Heart left ventricle (tissue), 16 donors: ENCODE results near the gene TLX2. TPM values are rescaled to one million over a fixed set of nuclear protein-coding genes. Genes with fewer than 3 reads are reported as not detected.

Experiments used
- ATAC-seq, 4 donors: fragments of 200-7000 bp; cut with Tn5 transposase; one replicate each; pipeline ENCODE4 v1.9.1; 2020 to 2022; ENCODE audit warnings: moderate library complexity in 4 of 4, mild to moderate bottlenecking in 3 of 4, moderate number of reproducible peaks in 1 of 4
- DNase-seq, 5 donors: peaks; one replicate each; pipeline ENCODE4 v3.0.0-alpha.2; 2020
- H3K27ac ChIP-seq, 12 donors: fragments of 200-600 bp; sonication (generic) in 4 of 12; one replicate each; pipeline versions ENCODE4 v1.5.0 to v1.8.0; 2016 to 2022; ENCODE audit warnings: mild to moderate bottlenecking in 2 of 12
- H3K27me3 ChIP-seq, 9 donors: fragments of 200-600 bp; sonication (generic) in 2 of 9; one replicate each; pipeline versions ENCODE4 v1.5.1 to v1.8.0; 2016 to 2022; ENCODE audit warnings: mild to moderate bottlenecking in 3 of 9
- H3K36me3 ChIP-seq, 9 donors: fragments of 200-600 bp; sonication (generic) in 2 of 9; one replicate each; pipeline versions ENCODE4 v1.5.0 to v1.8.0; 2018 to 2022; ENCODE audit warnings: mild to moderate bottlenecking in 2 of 9
- H3K4me1 ChIP-seq, 12 donors: fragments of 200-600 bp; sonication (generic) in 4 of 12; one replicate each; pipeline versions ENCODE4 v1.5.0 to v1.8.0; 2016 to 2022; ENCODE audit warnings: mild to moderate bottlenecking in 3 of 12
- H3K4me3 ChIP-seq, 12 donors: fragments of 200-600 bp; sonication (generic) in 4 of 12; one replicate each; pipeline versions ENCODE4 v1.5.0 to v1.8.0; 2017 to 2022; ENCODE audit warnings: mild to moderate bottlenecking in 9 of 12, moderate library complexity in 4 of 12
- H3K9me3 ChIP-seq, 12 donors: fragments of 200-600 bp; sonication (generic) in 4 of 12; one replicate each; pipeline versions ENCODE4 v1.5.0 to v1.8.0; 2016 to 2022; ENCODE audit warnings: mild to moderate bottlenecking in 1 of 12
- CTCF ChIP-seq, 12 donors: fragments of 200-600 bp; sonication (generic) in 4 of 12; IDR thresholded peaks; one replicate each; pipeline versions ENCODE4 v1.5.0 to v1.8.0; 2018 to 2022; ENCODE audit warnings: antibody characterized with exemption in 12 of 12, mild to moderate bottlenecking in 5 of 12
- POLR2A ChIP-seq, 2 donors: fragments of 450-650 bp; IDR thresholded peaks; one replicate each; pipeline ENCODE4 v1.6.1; 2017; ENCODE audit warnings: antibody characterized with exemption in 2 of 2, mild to moderate bottlenecking in 2 of 2, moderate library complexity in 2 of 2
- WGBS, 4 donors: extraction: QIAGEN DNeasy Blood & Tissue Kit in 2 of 4; methylation state at CpG; one replicate each; pipeline versions ENCODE4 v1.1.5 to v1.1.7; 2013 to 2018; 5-methylcytosine and 5-hydroxymethylcytosine counted together
- intact Hi-C, 10 donors: fragments of 100-400 bp; cut with DNase I; formaldehyde crosslinking; loops; one replicate each; pipeline versions ENCODE4 v1.11.1 to v1.14.2; 2022
- polyA plus RNA-seq, 2 donors: library from polyadenylated mRNA; stranded (reverse); fragments of 200-250 nt; gene quantifications; one replicate each; pipeline ENCODE4 v1.2.3, GENCODE V29; 2013
- total RNA-seq, 9 donors: library from RNA; depleted of rRNA in 2 of 9; stranded (reverse); fragments of >200 nt in 2 of 9; fragmentation: NEBNext Ultra II Directional in 3 of 9; extraction: Animal tissue kit (Norgen Biotek cat#: 25700) in 3 of 9; gene quantifications; one replicate each; pipeline versions ENCODE4 v1.1.0 to v1.2.4, GENCODE V29; 2016 to 2023
- donor health status: ischemic (EF 13 %, LVEDD 7.1; RV severe dilation, severe dysfunction).
- donor health status: healthy with polysubstance abuse.
- donor health status: DM: no; HTN: yes; CAD: no.
- donor health status: DM: no; HTN: no; CAD: no.
- donor health status: ischemic (EF 25% LVEDD 6.9; RV normal size, moderate dysfunction).
- donor health status: ischemic (EF 25% LVEDD 5.7; RV mildly dilated, moderate dysfunction).
- donor health status: healthy.
- donor health status: DM: yes; HTN: yes; CAD: no.
- donor health status: ischemic (EF 35%, LVEDD 5.7; RV mildly dilated, moderate dysfunction).
- donor health status: nonischemic (EF 11% LVEDD 7.7; RV severe dilation, severe dysfunction).
- donor health status: DM: yes; HTN: yes; CAD: no.
- donor health status: PGD.
- donor health status: ischemic (EF 29% LVEDD 5.4; RV normal size, mild dysfunction).
- donor health status: nonischemic (EF 23%, LVEDD 6.1; RV moderate dilation, normal function).

Gene TLX2
- total and polyA plus RNA-seq, 11 donors: not detected

GRCh38 chr2:74500578-74500946 lies 13.7 kb upstream of the TLX2 start:
- Histone ChIP-seq H3K4me3 (no peak overlapping the region), H3K4me1 (peaks cover 9 to 63% (median 46%) of the 10 kb centered on the region in 12 donors), H3K9me3 (no peaks in the 10 kb centered on the region), H3K27ac (no peak overlapping the region), H3K36me3 (peaks cover 0 to 13% (median 10%) of the 10 kb centered on the region in 9 donors), H3K27me3 (peaks cover 21 to 65% (median 35%) of the 10 kb centered on the region in 9 donors)
- DNase-seq (no peak), ATAC-seq (no peak)
- TF ChIP-seq POLR2A (IDR thresholded peaks at IDR 0.05) (no peak), CTCF (IDR thresholded peaks at IDR 0.05) (no peak)
- intact Hi-C loops: loop anchor here in 4 of 10 donors (5.0 kb wide), 3 partner anchors 77 to 87 kb away; no protein-coding TSS in a partner anchor

- TF ChIP-seq POLR2A (IDR thresholded peaks at IDR 0.05) (no peak), CTCF (IDR thresholded peaks at IDR 0.05) (no peak)
- no peak for ATAC-seq
- intact Hi-C loops: loop anchor here in 4 of 10 donors (5.0 kb wide), 3 partner anchors 76 to 86 kb away; no protein-coding TSS in a partner anchor
- H3K27ac ChIP-seq: no peak overlapping the region
- WGBS, 4 donors: 61 to 76% (median 73%) methylated on average over 18 of the region's 18 CpGs
- peaks cover 21 to 73% (median 35%) of the 10 kb centered on the region in 9 donors for H3K27me3 ChIP-seq
- peaks cover 0 to 18% (median 15%) of the 10 kb centered on the region in 9 donors for H3K36me3 ChIP-seq
- H3K4me3 ChIP-seq: peak overlapping the region in 4 of 12 donors; percentile 59 to 87 (median 66)
- no peaks in the 10 kb centered on the region for H3K9me3 ChIP-seq
- DNase-seq: no peak
- H3K4me1 ChIP-seq: peaks cover 12 to 73% (median 55%) of the 10 kb centered on the region in 12 donors
These were observed 12.7 kb upstream of the TLX2 start for GRCh38 chr2:74501335-74502071.

GRCh38 chr2:74502147-74502719 lies 12.0 kb upstream of the TLX2 start:
- Histone ChIP-seq H3K27me3 (peaks cover 21 to 69% (median 35%) of the 10 kb centered on the region in 9 donors), H3K4me3 (peak overlapping the region; percentile 36 to 87 (median 62)), H3K9me3 (no peaks in the 10 kb centered on the region), H3K36me3 (peaks cover 0 to 18% (median 15%) of the 10 kb centered on the region in 9 donors), H3K4me1 (peaks cover 14 to 79% (median 60%) of the 10 kb centered on the region in 12 donors), H3K27ac (peak overlapping the region in 11 of 12 donors; percentile 75 to 90 (median 84))
- 9 to 15% (median 12%) methylated on average over 31 to 32 of the region's 32 CpGs for WGBS, 4 donors
- peak in 1 of 5 donors; percentile 44 for DNase-seq
- intact Hi-C loops: loop anchor here in 4 of 10 donors (5.0 kb wide), 3 partner anchors 75 to 85 kb away; no protein-coding TSS in a partner anchor
- no peak for ATAC-seq
- TF ChIP-seq CTCF (IDR thresholded peaks at IDR 0.05): no peak
